GM21723 (cell line): ENCODE measurements around the gene CORO7.
A peak's percentile ranks its signal among the peaks of the same experiment; 100 is the strongest.
"Not testable (repeated sequence)": the region's sequence is repeated elsewhere in the genome, so short reads cannot be mapped to it uniquely, and the experiment has no call there.

ENCODE experiments used
- ATAC-seq: cut with Tn5 transposase; IDR thresholded peaks from one replicate; pipeline ENCODE4 v1.9.1; 2021; ENCODE audit warnings: mild to moderate bottlenecking, moderate library complexity; ENCODE audit not compliant: unreplicated experiment

The CORO7 gene

GRCh38 chr16:4340443-4340842 is 76.0 kb downstream of the CORO7 start:
- ATAC-seq: no peak

- ATAC-seq: no peak
Measured at GRCh38 chr16:4339909-4340308, 76.5 kb downstream of the CORO7 start.

GRCh38 chr16:4339455-4339854 is 76.9 kb downstream of the CORO7 start:
- ATAC-seq: no peak

GRCh38 chr16:4338712-4339299 is 77.6 kb downstream of the CORO7 start:
- no peak for ATAC-seq

- ATAC-seq: no peak
Measured at GRCh38 chr16:4338125-4338582, 78.2 kb downstream of the CORO7 start.

GRCh38 chr16:4337540-4338088 is 78.8 kb downstream of the CORO7 start:
- no peak for ATAC-seq

- no peak for ATAC-seq
Measured at GRCh38 chr16:4336701-4337539, 79.5 kb downstream of the CORO7 start.

GRCh38 chr16:4334724-4335495 is 81.5 kb downstream of the CORO7 start:
- ATAC-seq: no peak

- ATAC-seq: not testable (repeated sequence)
Measured at GRCh38 chr16:4333714-4334113, 82.7 kb downstream of the CORO7 start.

- no peak for ATAC-seq
Measured at GRCh38 chr16:4333308-4333638, 83.1 kb downstream of the CORO7 start.

GRCh38 chr16:4332623-4333307 is 83.6 kb downstream of the CORO7 start:
- ATAC-seq: no peak

- ATAC-seq: no peak
Measured at GRCh38 chr16:4332083-4332482, 84.3 kb downstream of the CORO7 start.

GRCh38 chr16:4330277-4330874 is 86.0 kb downstream of the CORO7 start:
- peak; percentile 60 for ATAC-seq

- ATAC-seq: no peak
Measured at GRCh38 chr16:4328782-4329775, 87.3 kb downstream of the CORO7 start.

GRCh38 chr16:4328046-4328781 is 88.2 kb downstream of the CORO7 start:
- ATAC-seq: no peak

- no peak for ATAC-seq
Measured at GRCh38 chr16:4327386-4328045, 88.9 kb downstream of the CORO7 start.

- ATAC-seq: no peak
Measured at GRCh38 chr16:4325253-4325758, 91.1 kb downstream of the CORO7 start.
